ENCODE results near the gene STING1. TPM values are rescaled to one million over a fixed set of nuclear protein-coding genes. Genes with fewer than 3 reads are reported as not detected.

STING1 gene
- polyA plus RNA-seq, 1 donor from 2014 or later: 0.12 TPM

DNA sequence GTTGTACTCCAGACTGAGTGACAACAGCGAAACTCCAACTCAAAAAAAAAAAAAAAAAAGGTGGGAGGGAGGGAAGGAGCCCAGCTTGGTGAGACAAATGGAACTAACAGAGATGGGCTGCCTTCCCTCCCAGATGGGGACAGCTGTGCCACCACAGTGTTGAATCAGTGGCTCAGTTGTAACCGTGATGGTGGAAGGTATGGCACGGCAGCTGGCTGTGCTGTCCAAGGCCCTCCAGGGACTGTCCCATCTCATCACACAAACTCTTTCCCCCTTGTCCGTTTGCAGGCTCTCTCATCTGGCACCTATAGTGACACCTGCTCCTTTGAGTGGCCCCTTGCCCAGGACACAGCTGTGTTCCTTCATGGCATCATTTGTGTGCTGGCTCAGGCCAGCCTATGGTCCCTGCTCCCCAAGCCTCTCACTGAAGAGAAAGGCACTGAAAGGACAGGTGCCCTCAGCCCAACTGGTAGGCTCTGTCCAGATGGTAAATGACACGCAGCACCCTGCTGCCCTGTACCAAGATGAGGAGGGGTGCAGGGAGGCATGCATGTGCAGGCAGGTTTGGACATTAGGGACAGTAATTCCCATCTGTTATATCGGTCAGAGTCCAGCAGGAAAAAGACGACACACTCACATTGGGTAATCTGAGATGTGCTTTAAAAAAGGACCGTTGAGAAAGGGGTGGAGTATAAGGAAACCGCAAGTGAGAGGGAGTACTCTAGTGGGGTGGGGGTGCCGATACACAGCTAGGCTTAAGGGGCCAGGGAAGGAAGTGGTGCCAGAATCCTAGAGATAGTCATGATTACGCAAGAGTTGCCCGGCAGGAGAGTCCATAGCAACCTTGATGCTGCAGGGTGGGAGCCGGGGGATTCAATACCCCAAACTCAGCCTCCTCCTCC is 7.4 kb downstream of the STING1 start:
- Histone ChIP-seq H2AFZ (ENCODE audit: low read depth, low read length) (no peak overlapping the region), H3K27me3 (ENCODE audit: insufficient read depth, low read depth, low read length) (no peaks in the 10 kb centered on the region), H3K4me3 (ENCODE audit: low read length) (no peak overlapping the region), H4K20me1 (ENCODE audit: insufficient read depth) (no peaks in the 10 kb centered on the region), H3K27ac (ENCODE audit: low read length) (no peak overlapping the region), H3K9me3 (ENCODE audit: low read length) (no peaks in the 10 kb centered on the region), H3K9ac (ENCODE audit: low read length) (no peak overlapping the region), H3K36me3 (ENCODE audit: insufficient read depth, low read length) (no peaks in the 10 kb centered on the region), H3K4me2 (ENCODE audit: low read length) (no peak overlapping the region), H3K79me2 (replicated peaks; ENCODE audit: insufficient read depth, low read length) (no peaks in the 10 kb centered on the region), H3F3A (ENCODE audit: insufficient read depth, low read length, poor library complexity, severe bottlenecking) (no peaks in the 10 kb centered on the region), H3K9me2 (ENCODE audit: insufficient read depth, low read length) (no peaks in the 10 kb centered on the region)
- TF ChIP-seq SMC3 (conservative IDR thresholded peaks at IDR 0.05; ENCODE audit: poor library complexity) (no peak), EP300 (conservative IDR thresholded peaks at IDR 0.05; ENCODE audit: poor library complexity, severe bottlenecking) (no peak), TAF1 (IDR thresholded peaks at IDR 0.05; ENCODE audit: low read depth) (no peak), MXI1 (conservative IDR thresholded peaks at IDR 0.05; ENCODE audit: poor library complexity, severe bottlenecking) (no peak), EZH2 (IDR thresholded peaks at IDR 0.05; ENCODE audit: borderline replicate concordance, insufficient read depth, low read length, poor library complexity, severe bottlenecking) (no peak), POLR2AphosphoS5 (IDR thresholded peaks at IDR 0.05) (no peak), RAD21 (conservative IDR thresholded peaks at IDR 0.05) (no peak)
- TF ChIP-seq, protein P1, sequence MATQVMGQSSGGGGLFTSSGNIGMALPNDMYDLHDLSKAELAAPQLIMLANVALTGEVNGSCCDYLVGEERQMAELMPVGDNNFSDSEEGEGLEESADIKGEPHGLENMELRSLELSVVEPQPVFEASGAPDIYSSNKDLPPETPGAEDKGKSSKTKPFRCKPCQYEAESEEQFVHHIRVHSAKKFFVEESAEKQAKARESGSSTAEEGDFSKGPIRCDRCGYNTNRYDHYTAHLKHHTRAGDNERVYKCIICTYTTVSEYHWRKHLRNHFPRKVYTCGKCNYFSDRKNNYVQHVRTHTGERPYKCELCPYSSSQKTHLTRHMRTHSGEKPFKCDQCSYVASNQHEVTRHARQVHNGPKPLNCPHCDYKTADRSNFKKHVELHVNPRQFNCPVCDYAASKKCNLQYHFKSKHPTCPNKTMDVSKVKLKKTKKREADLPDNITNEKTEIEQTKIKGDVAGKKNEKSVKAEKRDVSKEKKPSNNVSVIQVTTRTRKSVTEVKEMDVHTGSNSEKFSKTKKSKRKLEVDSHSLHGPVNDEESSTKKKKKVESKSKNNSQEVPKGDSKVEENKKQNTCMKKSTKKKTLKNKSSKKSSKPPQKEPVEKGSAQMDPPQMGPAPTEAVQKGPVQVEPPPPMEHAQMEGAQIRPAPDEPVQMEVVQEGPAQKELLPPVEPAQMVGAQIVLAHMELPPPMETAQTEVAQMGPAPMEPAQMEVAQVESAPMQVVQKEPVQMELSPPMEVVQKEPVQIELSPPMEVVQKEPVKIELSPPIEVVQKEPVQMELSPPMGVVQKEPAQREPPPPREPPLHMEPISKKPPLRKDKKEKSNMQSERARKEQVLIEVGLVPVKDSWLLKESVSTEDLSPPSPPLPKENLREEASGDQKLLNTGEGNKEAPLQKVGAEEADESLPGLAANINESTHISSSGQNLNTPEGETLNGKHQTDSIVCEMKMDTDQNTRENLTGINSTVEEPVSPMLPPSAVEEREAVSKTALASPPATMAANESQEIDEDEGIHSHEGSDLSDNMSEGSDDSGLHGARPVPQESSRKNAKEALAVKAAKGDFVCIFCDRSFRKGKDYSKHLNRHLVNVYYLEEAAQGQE (IDR thresholded peaks at IDR 0.05; ENCODE audit: borderline replicate concordance): no peak
- TF ChIP-seq, protein P2, sequence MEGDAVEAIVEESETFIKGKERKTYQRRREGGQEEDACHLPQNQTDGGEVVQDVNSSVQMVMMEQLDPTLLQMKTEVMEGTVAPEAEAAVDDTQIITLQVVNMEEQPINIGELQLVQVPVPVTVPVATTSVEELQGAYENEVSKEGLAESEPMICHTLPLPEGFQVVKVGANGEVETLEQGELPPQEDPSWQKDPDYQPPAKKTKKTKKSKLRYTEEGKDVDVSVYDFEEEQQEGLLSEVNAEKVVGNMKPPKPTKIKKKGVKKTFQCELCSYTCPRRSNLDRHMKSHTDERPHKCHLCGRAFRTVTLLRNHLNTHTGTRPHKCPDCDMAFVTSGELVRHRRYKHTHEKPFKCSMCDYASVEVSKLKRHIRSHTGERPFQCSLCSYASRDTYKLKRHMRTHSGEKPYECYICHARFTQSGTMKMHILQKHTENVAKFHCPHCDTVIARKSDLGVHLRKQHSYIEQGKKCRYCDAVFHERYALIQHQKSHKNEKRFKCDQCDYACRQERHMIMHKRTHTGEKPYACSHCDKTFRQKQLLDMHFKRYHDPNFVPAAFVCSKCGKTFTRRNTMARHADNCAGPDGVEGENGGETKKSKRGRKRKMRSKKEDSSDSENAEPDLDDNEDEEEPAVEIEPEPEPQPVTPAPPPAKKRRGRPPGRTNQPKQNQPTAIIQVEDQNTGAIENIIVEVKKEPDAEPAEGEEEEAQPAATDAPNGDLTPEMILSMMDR (IDR thresholded peaks at IDR 0.05; ENCODE audit: poor library complexity, severe bottlenecking): no peak

DNA sequence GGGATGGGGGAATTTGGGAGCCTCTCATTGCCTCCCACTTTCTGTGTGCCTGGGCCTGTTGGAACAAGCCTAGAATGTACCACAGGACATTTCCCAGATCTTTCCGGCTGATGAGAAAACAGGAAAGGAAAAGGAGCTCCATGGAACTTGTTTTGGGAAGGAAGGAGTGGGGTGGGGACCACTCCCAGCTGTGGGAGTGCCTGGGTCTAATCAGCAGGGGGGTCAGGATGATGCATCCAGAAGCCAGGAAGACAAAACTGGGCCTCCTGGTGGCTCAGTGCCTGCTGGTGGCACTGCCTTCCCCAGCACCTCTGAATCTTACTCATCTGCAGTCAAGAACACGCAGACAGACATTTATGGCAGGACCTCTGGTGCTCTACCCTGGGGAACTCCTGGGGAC is 9.0 kb downstream of the STING1 start:
- H3K9me3 ChIP-seq (ENCODE audit: low read length): no peaks in the 10 kb centered on the region
- H3K79me2 ChIP-seq (replicated peaks; ENCODE audit: insufficient read depth, low read length): no peaks in the 10 kb centered on the region
- H2AFZ ChIP-seq (ENCODE audit: low read depth, low read length): no peak overlapping the region
- no peaks in the 10 kb centered on the region for H3F3A ChIP-seq (ENCODE audit: insufficient read depth, low read length, poor library complexity, severe bottlenecking)
- TF ChIP-seq POLR2AphosphoS5 (IDR thresholded peaks at IDR 0.05) (no peak), EZH2 (IDR thresholded peaks at IDR 0.05; ENCODE audit: borderline replicate concordance, insufficient read depth, low read length, poor library complexity, severe bottlenecking) (no peak), EP300 (conservative IDR thresholded peaks at IDR 0.05; ENCODE audit: poor library complexity, severe bottlenecking) (no peak), TAF1 (IDR thresholded peaks at IDR 0.05; ENCODE audit: low read depth) (no peak), SMC3 (conservative IDR thresholded peaks at IDR 0.05; ENCODE audit: poor library complexity) (no peak), RAD21 (conservative IDR thresholded peaks at IDR 0.05) (no peak)
- TF ChIP-seq, protein P1 (IDR thresholded peaks at IDR 0.05; ENCODE audit: borderline replicate concordance): no peak
- H3K27ac ChIP-seq (ENCODE audit: low read length): no peak overlapping the region
- H3K9me2 ChIP-seq (ENCODE audit: insufficient read depth, low read length): no peaks in the 10 kb centered on the region
- no peak overlapping the region for H3K4me2 ChIP-seq (ENCODE audit: low read length)
- no peak overlapping the region for H3K9ac ChIP-seq (ENCODE audit: low read length)
- H3K36me3 ChIP-seq (ENCODE audit: insufficient read depth, low read length): no peaks in the 10 kb centered on the region
- no peaks in the 10 kb centered on the region for H3K27me3 ChIP-seq (ENCODE audit: insufficient read depth, low read depth, low read length)
- no peaks in the 10 kb centered on the region for H4K20me1 ChIP-seq (ENCODE audit: insufficient read depth)
- no peak overlapping the region for H3K4me3 ChIP-seq (ENCODE audit: low read length)
